Measurements from ENCODE around the gene GRIP2. TPM values are rescaled to one million over a fixed set of nuclear protein-coding genes. Genes with fewer than 3 reads are reported as not detected.

GRIP2 gene
- polyA plus RNA-seq, 1 donor from 2014 or later: 8.6 TPM

- Histone ChIP-seq H3K4me2 (ENCODE audit: low read length) (no peak overlapping the region), H3K27me3 (ENCODE audit: insufficient read depth, low read depth, low read length) (no peaks in the 10 kb centered on the region), H3K9me2 (ENCODE audit: insufficient read depth, low read length) (no peaks in the 10 kb centered on the region), H3K9me3 (ENCODE audit: low read length) (no peaks in the 10 kb centered on the region), H3K79me2 (replicated peaks; ENCODE audit: insufficient read depth, low read length) (no peaks in the 10 kb centered on the region), H2AFZ (ENCODE audit: low read depth, low read length) (no peak overlapping the region), H3K36me3 (ENCODE audit: insufficient read depth, low read length) (no peaks in the 10 kb centered on the region), H3F3A (ENCODE audit: insufficient read depth, low read length, poor library complexity, severe bottlenecking) (peaks cover 11% of the 10 kb centered on the region), H3K9ac (ENCODE audit: low read length) (no peak overlapping the region), H3K4me3 (ENCODE audit: low read length) (no peak overlapping the region), H3K27ac (ENCODE audit: low read length) (no peak overlapping the region), H4K20me1 (ENCODE audit: insufficient read depth) (no peaks in the 10 kb centered on the region)
- TF ChIP-seq SMC3 (conservative IDR thresholded peaks at IDR 0.05; ENCODE audit: poor library complexity): no peak
- TF ChIP-seq RAD21 (conservative IDR thresholded peaks at IDR 0.05): no peak
- no peak for TF ChIP-seq TAF1 (IDR thresholded peaks at IDR 0.05; ENCODE audit: low read depth)
- TF ChIP-seq POLR2AphosphoS5 (IDR thresholded peaks at IDR 0.05): no peak
Measured at GRCh38 chr3:14537590-14538450, 2.3 kb downstream of the GRIP2 start.

- no peak overlapping the region for H3K9ac ChIP-seq (ENCODE audit: low read length)
- peaks cover 11% of the 10 kb centered on the region for H3F3A ChIP-seq (ENCODE audit: insufficient read depth, low read length, poor library complexity, severe bottlenecking)
- no peaks in the 10 kb centered on the region for H3K36me3 ChIP-seq (ENCODE audit: insufficient read depth, low read length)
- no peak overlapping the region for H2AFZ ChIP-seq (ENCODE audit: low read depth, low read length)
- no peak overlapping the region for H3K4me3 ChIP-seq (ENCODE audit: low read length)
- H3K9me3 ChIP-seq (ENCODE audit: low read length): no peaks in the 10 kb centered on the region
- H3K4me2 ChIP-seq (ENCODE audit: low read length): no peak overlapping the region
- no peaks in the 10 kb centered on the region for H3K9me2 ChIP-seq (ENCODE audit: insufficient read depth, low read length)
- H3K27me3 ChIP-seq (ENCODE audit: insufficient read depth, low read depth, low read length): no peaks in the 10 kb centered on the region
- H3K27ac ChIP-seq (ENCODE audit: low read length): no peak overlapping the region
- TF ChIP-seq EP300 (conservative IDR thresholded peaks at IDR 0.05; ENCODE audit: poor library complexity, severe bottlenecking) (no peak), RAD21 (conservative IDR thresholded peaks at IDR 0.05) (no peak), MXI1 (conservative IDR thresholded peaks at IDR 0.05; ENCODE audit: poor library complexity, severe bottlenecking) (no peak), EZH2 (IDR thresholded peaks at IDR 0.05; ENCODE audit: borderline replicate concordance, insufficient read depth, low read length, poor library complexity, severe bottlenecking) (no peak), POLR2AphosphoS5 (IDR thresholded peaks at IDR 0.05) (no peak), TAF1 (IDR thresholded peaks at IDR 0.05; ENCODE audit: low read depth) (no peak), SMC3 (conservative IDR thresholded peaks at IDR 0.05; ENCODE audit: poor library complexity) (no peak), REST (IDR thresholded peaks at IDR 0.05; ENCODE audit: borderline replicate concordance) (no peak)
- TF ChIP-seq, protein P1, sequence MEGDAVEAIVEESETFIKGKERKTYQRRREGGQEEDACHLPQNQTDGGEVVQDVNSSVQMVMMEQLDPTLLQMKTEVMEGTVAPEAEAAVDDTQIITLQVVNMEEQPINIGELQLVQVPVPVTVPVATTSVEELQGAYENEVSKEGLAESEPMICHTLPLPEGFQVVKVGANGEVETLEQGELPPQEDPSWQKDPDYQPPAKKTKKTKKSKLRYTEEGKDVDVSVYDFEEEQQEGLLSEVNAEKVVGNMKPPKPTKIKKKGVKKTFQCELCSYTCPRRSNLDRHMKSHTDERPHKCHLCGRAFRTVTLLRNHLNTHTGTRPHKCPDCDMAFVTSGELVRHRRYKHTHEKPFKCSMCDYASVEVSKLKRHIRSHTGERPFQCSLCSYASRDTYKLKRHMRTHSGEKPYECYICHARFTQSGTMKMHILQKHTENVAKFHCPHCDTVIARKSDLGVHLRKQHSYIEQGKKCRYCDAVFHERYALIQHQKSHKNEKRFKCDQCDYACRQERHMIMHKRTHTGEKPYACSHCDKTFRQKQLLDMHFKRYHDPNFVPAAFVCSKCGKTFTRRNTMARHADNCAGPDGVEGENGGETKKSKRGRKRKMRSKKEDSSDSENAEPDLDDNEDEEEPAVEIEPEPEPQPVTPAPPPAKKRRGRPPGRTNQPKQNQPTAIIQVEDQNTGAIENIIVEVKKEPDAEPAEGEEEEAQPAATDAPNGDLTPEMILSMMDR (IDR thresholded peaks at IDR 0.05; ENCODE audit: poor library complexity, severe bottlenecking): no peak
- H3K79me2 ChIP-seq (replicated peaks; ENCODE audit: insufficient read depth, low read length): no peaks in the 10 kb centered on the region
- no peaks in the 10 kb centered on the region for H4K20me1 ChIP-seq (ENCODE audit: insufficient read depth)
Measured at GRCh38 chr3:14536837-14537589, 3.1 kb downstream of the GRIP2 start.
